HepG2 (cell line): ENCODE measurements around the gene CDK2. TPM values are rescaled to one million over a fixed set of nuclear protein-coding genes. Genes with fewer than 3 reads are reported as not detected.

Experiments
- ATAC-seq: fragments of 200-7000 bp; cut with Tn5 transposase; 3 replicates; pipeline ENCODE4 v1.9.1; 2020; ENCODE audit warnings: mild to moderate bottlenecking, moderate library complexity
- BruUV-seq: library from RNA; stranded (reverse); fragments of 400-500 nt; replicated peaks from 2 replicates; lab custom pipeline; 2021; lab: Mats Ljungman, UMichigan
- CTCF ChIA-PET: fragments of 300-600 bp; formaldehyde crosslinking; extraction: SDS; loops from one replicate; lab custom pipeline; 2021; ENCODE audit warnings: low total read pairs, inconsistent platforms, low intra/inter-chr PET ratio; lab: Yijun Ruan, JAX
- POLR2A ChIA-PET: fragments of 350-600 bp; sonication (Branson Sonifier 250); formaldehyde crosslinking; loops from one replicate; lab custom pipeline; 2020; ENCODE audit warnings: antibody characterized with exemption, inconsistent platforms; lab: Yijun Ruan, JAX
- DNase-seq: peaks from one replicate; pipeline ENCODE4 v3.0.0-alpha.2; 2015; ENCODE audit warnings: low spot score
- FAIRE-seq: peaks from 3 replicates; lab custom pipeline; 2011; peaks lifted over from hg19 to GRCh38; lab: Jason Lieb, UNC
- H2AFZ ChIP-seq: one replicate; pipeline ENCODE4 v1.6.1; 2011; ENCODE audit warnings: low read length, inconsistent platforms
- H3K27ac ChIP-seq: fragments of 300-600 bp; 3 replicates; pipeline ENCODE4 v1.8.0; 2011; ENCODE audit warnings: mixed run types, mild to moderate bottlenecking, mixed read lengths, low read length, inconsistent platforms; ENCODE audit not compliant: insufficient read depth; ENCODE audit errors: extremely low read length
- H3K27me3 ChIP-seq, 2 experiments: fragments of 200-600 bp in 1 of 2; 2 replicates in 1 of 2; 3 replicates in 1 of 2; pipeline versions ENCODE4 v1.6.0 to v1.8.0; 2011; ENCODE audit warnings: low read length in 2 of 2, mild to moderate bottlenecking in 2 of 2, moderate library complexity in 2 of 2, inconsistent platforms in 1 of 2; ENCODE audit not compliant: insufficient read depth in 2 of 2, control insufficient read depth in 1 of 2
- H3K36me3 ChIP-seq, 2 experiments: fragments of 200-600 bp in 1 of 2; replicated peaks in 1 of 2; 2 replicates in 1 of 2; 3 replicates in 1 of 2; pipeline versions ENCODE4 v1.5.1 to v1.8.0; 2011; ENCODE audit warnings: low read length in 2 of 2, inconsistent platforms in 1 of 2; ENCODE audit not compliant: insufficient read depth in 2 of 2, control insufficient read depth in 1 of 2
- H3K4me1 ChIP-seq: 2 replicates; pipeline ENCODE4 v1.5.1; 2012; ENCODE audit warnings: low read length, inconsistent platforms; ENCODE audit not compliant: insufficient read depth
- H3K4me2 ChIP-seq: 2 replicates; pipeline ENCODE4 v1.6.0; 2011; ENCODE audit warnings: low read depth, low read length, inconsistent platforms
- H3K4me3 ChIP-seq, 3 experiments: fragments of 200-600 bp in 1 of 3; sonication (generic), shearing (Covaris generic) in 1 of 3; replicated peaks in 1 of 3; 2 replicates each; pipeline ENCODE4 v1.5.1; 2011 to 2016; ENCODE audit warnings: low read length in 3 of 3, inconsistent platforms in 2 of 3, low read depth in 2 of 3, mild to moderate bottlenecking in 2 of 3, control low read depth in 1 of 3, mixed read lengths in 1 of 3; ENCODE audit not compliant: insufficient read depth in 1 of 3
- H3K79me2 ChIP-seq: one replicate; pipeline ENCODE4 v1.6.1; 2011; ENCODE audit warnings: low read length, inconsistent platforms; ENCODE audit not compliant: insufficient read depth
- H3K9ac ChIP-seq: 2 replicates; pipeline ENCODE4 v1.6.0; 2011; ENCODE audit warnings: mild to moderate bottlenecking, low read depth, low read length, inconsistent platforms; ENCODE audit not compliant: insufficient read depth
- H3K9me3 ChIP-seq: 2 replicates; pipeline ENCODE4 v1.5.1; 2012; ENCODE audit warnings: mild to moderate bottlenecking, low read length
- H4K20me1 ChIP-seq: 2 replicates; pipeline ENCODE4 v1.6.0; 2011; ENCODE audit warnings: inconsistent platforms, mild to moderate bottlenecking, low read length, moderate library complexity; ENCODE audit not compliant: insufficient read depth
- DR1 ChIP-seq: sonication (generic); formaldehyde crosslinking; IDR thresholded peaks from 2 replicates; pipeline ENCODE4 v1.8.0; 2021; ENCODE audit warnings: mild to moderate bottlenecking, missing genetic modification reagents, inconsistent platforms
- NFIC ChIP-seq: IDR thresholded peaks from 2 replicates; pipeline ENCODE4 v1.6.1; 2012; ENCODE audit warnings: mild to moderate bottlenecking, low read length, inconsistent platforms
- SIN3A ChIP-seq: IDR thresholded peaks from 2 replicates; pipeline ENCODE4 v1.6.1; 2011; ENCODE audit warnings: low read depth, mild to moderate bottlenecking, control low read depth, low read length, borderline replicate concordance
- SP140L ChIP-seq: sonication (generic); formaldehyde crosslinking; IDR thresholded peaks from 2 replicates; pipeline ENCODE4 v1.4.0; 2020; ENCODE audit warnings: missing genetic modification reagents, borderline replicate concordance
- ZBTB38 ChIP-seq: sonication (generic); formaldehyde crosslinking; IDR thresholded peaks from 2 replicates; pipeline ENCODE4 v1.5.1; 2020; ENCODE audit warnings: mild to moderate bottlenecking, missing genetic modification reagents
- ZIK1 ChIP-seq: sonication (generic); formaldehyde crosslinking; IDR thresholded peaks from 2 replicates; pipeline ENCODE4 v1.5.0; 2020; ENCODE audit warnings: mild to moderate bottlenecking, low read depth, missing genetic modification reagents, borderline replicate concordance
- ZNF431 ChIP-seq: sonication (generic); formaldehyde crosslinking; IDR thresholded peaks from 2 replicates; pipeline ENCODE4 v1.9.0; 2022; ENCODE audit warnings: missing genetic modification reagents, low read depth, mild to moderate bottlenecking, borderline replicate concordance
- ZNF468 ChIP-seq: sonication (generic); formaldehyde crosslinking; IDR thresholded peaks from 2 replicates; pipeline ENCODE4 v1.8.0; 2022; ENCODE audit warnings: mild to moderate bottlenecking, moderate library complexity, missing genetic modification reagents
- ZNF773 ChIP-seq: sonication (generic); formaldehyde crosslinking; IDR thresholded peaks from 2 replicates; pipeline ENCODE4 v1.4.0; 2020; ENCODE audit warnings: missing genetic modification reagents, borderline replicate concordance
- WGBS: methylation state at CpG from one replicate; pipeline ENCODE4 v1.1.6; 2017; ENCODE audit warnings: low lambda C conversion rate; 5-methylcytosine and 5-hydroxymethylcytosine counted together
- in situ Hi-C: cut with HindIII; loops from 2 replicates; pipeline ENCODE4 v1.10.0; 2017; ENCODE audit warnings: low pct_unique_long_range_greater_than_20kb; ENCODE audit not compliant: extremely low pct_ligation_motif_present
- intact Hi-C: fragments of 100-400 bp; cut with micrococcal nuclease; formaldehyde crosslinking; loops from one replicate; pipeline ENCODE4 v1.10.0; 2022; ENCODE audit not compliant: unreplicated experiment
- polyA plus RNA-seq, 8 experiments: library from polyadenylated mRNA; depleted of rRNA in 3 of 8; stranded (reverse) in 7 of 8; unstranded in 1 of 8; fragments of >200 nt; fragmentation: Illumina TruSeq in 4 of 8; extraction: Trizol in 4 of 8; gene quantifications; 2 replicates each; pipeline versions ENCODE4 v1.2.1 to v1.2.3, GENCODE V29; 2011 to 2016; ENCODE audit warnings: low read depth in 4 of 8, missing spikeins in 1 of 8, mixed read lengths in 1 of 8; ENCODE audit not compliant: insufficient read depth in 1 of 8
- total RNA-seq, 5 experiments: library from RNA; depleted of rRNA; stranded (reverse); fragments of >200 nt; fragmentation: Illumina TruSeq; extraction: Trizol; gene quantifications; 2 replicates each; pipeline ENCODE4 v1.2.3, GENCODE V29; 2016; ENCODE audit warnings: low read depth in 1 of 5
- TF ChIP-seq, protein P1 (sequence below): sonication (generic); formaldehyde crosslinking; IDR thresholded peaks from 2 replicates; pipeline ENCODE4 v1.4.0; 2020; ENCODE audit warnings: low read depth, missing genetic modification reagents
- TF ChIP-seq, protein P2 (sequence below): sonication (generic); formaldehyde crosslinking; IDR thresholded peaks from 2 replicates; pipeline ENCODE4 v1.9.0; 2021; ENCODE audit warnings: mild to moderate bottlenecking, missing genetic modification reagents

Gene CDK2
- total and polyA plus RNA-seq, 2 of the 13 experiments (the other 11 are each of a cell fraction or from before 2014, with no cell fraction given), result 47.5 to 52.6 TPM

DNA sequence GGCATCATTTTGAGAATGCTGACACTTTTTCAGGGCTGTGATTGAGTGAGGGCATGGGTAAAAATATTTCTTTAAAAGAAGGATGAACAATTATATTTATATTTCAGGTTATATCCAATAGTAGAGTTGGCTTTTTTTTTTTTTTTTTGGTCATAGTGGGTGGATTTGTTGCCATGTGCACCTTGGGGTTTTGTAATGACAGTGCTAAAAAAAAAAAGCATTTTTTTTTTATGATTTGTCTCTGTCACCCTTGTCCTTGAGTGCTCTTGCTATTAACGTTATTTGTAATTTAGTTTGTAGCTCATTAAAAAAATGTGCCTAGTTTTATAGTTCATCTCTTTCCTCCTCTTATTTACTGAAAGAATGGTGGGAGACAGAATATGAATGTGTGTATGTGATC is 5.8 kb downstream of the CDK2 start (continued):
- TF ChIP-seq ZNF431 (CRISPR knock-in tag) (no peak), ZNF773 (CRISPR knock-in tag) (no peak)
- TF ChIP-seq, protein P1, sequence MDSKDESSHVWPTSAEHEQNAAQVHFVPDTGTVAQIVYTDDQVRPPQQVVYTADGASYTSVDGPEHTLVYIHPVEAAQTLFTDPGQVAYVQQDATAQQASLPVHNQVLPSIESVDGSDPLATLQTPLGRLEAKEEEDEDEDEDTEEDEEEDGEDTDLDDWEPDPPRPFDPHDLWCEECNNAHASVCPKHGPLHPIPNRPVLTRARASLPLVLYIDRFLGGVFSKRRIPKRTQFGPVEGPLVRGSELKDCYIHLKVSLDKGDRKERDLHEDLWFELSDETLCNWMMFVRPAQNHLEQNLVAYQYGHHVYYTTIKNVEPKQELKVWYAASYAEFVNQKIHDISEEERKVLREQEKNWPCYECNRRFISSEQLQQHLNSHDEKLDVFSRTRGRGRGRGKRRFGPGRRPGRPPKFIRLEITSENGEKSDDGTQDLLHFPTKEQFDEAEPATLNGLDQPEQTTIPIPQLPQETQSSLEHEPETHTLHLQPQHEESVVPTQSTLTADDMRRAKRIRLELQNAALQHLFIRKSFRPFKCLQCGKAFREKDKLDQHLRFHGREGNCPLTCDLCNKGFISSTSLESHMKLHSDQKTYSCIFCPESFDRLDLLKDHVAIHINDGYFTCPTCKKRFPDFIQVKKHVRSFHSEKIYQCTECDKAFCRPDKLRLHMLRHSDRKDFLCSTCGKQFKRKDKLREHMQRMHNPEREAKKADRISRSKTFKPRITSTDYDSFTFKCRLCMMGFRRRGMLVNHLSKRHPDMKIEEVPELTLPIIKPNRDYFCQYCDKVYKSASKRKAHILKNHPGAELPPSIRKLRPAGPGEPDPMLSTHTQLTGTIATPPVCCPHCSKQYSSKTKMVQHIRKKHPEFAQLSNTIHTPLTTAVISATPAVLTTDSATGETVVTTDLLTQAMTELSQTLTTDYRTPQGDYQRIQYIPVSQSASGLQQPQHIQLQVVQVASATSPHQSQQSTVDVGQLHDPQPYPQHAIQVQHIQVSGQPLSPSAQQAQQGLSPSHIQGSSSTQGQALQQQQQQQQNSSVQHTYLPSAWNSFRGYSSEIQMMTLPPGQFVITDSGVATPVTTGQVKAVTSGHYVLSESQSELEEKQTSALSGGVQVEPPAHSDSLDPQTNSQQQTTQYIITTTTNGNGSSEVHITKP (CRISPR knock-in tag), result no peak

DNA sequence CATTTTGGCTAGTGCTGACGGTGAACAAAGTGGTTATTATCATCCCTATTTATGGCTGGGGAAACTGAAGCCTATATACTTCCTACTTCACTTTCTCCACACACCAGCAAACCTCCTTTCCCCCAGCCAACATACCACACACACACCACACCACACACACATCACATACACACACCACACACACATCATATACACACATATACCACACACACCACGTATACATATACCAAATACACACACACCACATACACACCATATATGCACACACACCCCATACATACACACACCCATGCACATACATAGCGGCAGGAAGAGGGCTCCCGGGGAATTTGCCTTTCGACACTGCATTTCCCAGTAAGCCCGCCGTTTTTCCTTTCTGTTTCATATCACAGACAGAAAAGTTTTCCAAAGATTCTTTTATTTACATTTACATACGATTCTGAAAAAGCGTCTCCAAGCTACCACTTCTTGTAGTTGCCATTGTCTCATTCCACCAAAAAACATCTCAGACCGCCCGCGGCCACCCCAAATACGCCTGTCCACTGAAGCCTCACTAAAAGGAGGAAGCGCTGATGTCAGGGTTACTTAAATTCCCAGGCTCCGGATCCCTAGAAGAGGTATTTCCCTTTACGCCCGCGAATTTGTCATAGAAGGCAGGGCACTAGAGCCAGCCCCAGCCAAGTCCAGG is 6.4 kb downstream of the CDK2 start:
- no peak for ATAC-seq
- peak overlapping the region; percentile 86 for H3K4me2 ChIP-seq
- ChIA-PET POLR2A (interaction anchor here (0.6 to 3.2 kb wide), 33 partner anchors 11 to 387 kb away, joined by 3 to 60 read pairs (median 8); partner anchors contain the start of genes BLOC1S1, CD63, DNAJC14 and ERBB3), CTCF (interaction anchor here (1.5 kb wide), 1 partner anchor 17 kb away, joined by 4 read pairs; no protein-coding TSS in a partner anchor)
- BruUV-seq, result TSS peak; percentile 98
- peaks cover 2 to 23% of the 10 kb centered on the region in 2 experiments for H3K36me3 ChIP-seq
- H3K27me3 ChIP-seq, result no peaks in the 10 kb centered on the region
- H3K4me3 ChIP-seq, result peak overlapping the region; percentile 63 to 88 (median 75)
- peaks cover 51% of the 10 kb centered on the region for H3K4me1 ChIP-seq
- in situ Hi-C loops, result loop anchor here (10.0 kb wide), 1 partner anchor 62 kb away; no protein-coding TSS in a partner anchor
- DNase-seq, result no peak
- H3K79me2 ChIP-seq, result peaks cover 32% of the 10 kb centered on the region
- 8% methylated on average over 18 of the region's 18 CpGs for WGBS
- H2AFZ ChIP-seq, result no peak overlapping the region
- peak; percentile 56 for FAIRE-seq
- no peaks in the 10 kb centered on the region for H3K9me3 ChIP-seq
- H3K9ac ChIP-seq, result peak overlapping the region; percentile 79
- intact Hi-C loops, result no loop called here
- H4K20me1 ChIP-seq, result no peaks in the 10 kb centered on the region
- peak overlapping the region; percentile 79 for H3K27ac ChIP-seq
- TF ChIP-seq ZIK1 (CRISPR knock-in tag), result no peak
- TF ChIP-seq DR1 (CRISPR knock-in tag), result no peak
- peak; percentile 65; the same call in 1 of the 2 replicates for TF ChIP-seq SIN3A
- TF ChIP-seq SP140L (CRISPR knock-in tag), result no peak
- TF ChIP-seq, protein P2, sequence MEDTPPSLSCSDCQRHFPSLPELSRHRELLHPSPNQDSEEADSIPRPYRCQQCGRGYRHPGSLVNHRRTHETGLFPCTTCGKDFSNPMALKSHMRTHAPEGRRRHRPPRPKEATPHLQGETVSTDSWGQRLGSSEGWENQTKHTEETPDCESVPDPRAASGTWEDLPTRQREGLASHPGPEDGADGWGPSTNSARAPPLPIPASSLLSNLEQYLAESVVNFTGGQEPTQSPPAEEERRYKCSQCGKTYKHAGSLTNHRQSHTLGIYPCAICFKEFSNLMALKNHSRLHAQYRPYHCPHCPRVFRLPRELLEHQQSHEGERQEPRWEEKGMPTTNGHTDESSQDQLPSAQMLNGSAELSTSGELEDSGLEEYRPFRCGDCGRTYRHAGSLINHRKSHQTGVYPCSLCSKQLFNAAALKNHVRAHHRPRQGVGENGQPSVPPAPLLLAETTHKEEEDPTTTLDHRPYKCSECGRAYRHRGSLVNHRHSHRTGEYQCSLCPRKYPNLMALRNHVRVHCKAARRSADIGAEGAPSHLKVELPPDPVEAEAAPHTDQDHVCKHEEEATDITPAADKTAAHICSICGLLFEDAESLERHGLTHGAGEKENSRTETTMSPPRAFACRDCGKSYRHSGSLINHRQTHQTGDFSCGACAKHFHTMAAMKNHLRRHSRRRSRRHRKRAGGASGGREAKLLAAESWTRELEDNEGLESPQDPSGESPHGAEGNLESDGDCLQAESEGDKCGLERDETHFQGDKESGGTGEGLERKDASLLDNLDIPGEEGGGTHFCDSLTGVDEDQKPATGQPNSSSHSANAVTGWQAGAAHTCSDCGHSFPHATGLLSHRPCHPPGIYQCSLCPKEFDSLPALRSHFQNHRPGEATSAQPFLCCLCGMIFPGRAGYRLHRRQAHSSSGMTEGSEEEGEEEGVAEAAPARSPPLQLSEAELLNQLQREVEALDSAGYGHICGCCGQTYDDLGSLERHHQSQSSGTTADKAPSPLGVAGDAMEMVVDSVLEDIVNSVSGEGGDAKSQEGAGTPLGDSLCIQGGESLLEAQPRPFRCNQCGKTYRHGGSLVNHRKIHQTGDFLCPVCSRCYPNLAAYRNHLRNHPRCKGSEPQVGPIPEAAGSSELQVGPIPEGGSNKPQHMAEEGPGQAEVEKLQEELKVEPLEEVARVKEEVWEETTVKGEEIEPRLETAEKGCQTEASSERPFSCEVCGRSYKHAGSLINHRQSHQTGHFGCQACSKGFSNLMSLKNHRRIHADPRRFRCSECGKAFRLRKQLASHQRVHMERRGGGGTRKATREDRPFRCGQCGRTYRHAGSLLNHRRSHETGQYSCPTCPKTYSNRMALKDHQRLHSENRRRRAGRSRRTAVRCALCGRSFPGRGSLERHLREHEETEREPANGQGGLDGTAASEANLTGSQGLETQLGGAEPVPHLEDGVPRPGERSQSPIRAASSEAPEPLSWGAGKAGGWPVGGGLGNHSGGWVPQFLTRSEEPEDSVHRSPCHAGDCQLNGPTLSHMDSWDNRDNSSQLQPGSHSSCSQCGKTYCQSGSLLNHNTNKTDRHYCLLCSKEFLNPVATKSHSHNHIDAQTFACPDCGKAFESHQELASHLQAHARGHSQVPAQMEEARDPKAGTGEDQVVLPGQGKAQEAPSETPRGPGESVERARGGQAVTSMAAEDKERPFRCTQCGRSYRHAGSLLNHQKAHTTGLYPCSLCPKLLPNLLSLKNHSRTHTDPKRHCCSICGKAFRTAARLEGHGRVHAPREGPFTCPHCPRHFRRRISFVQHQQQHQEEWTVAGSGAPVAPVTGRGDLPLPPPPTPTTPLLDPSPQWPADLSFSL (CRISPR knock-in tag), result peak; percentile 82
- TF ChIP-seq NFIC, result 0 out of 2 replicates have a peak, but pooled peaks have one; percentile 18
- TF ChIP-seq ZNF468 (CRISPR knock-in tag), result 0 out of 2 replicates have a peak, but pooled peaks have one; percentile 41
- peak; percentile 40; the same call in 1 of the 2 replicates for TF ChIP-seq ZBTB38 (CRISPR knock-in tag)
